Measurements from ENCODE around the gene GALK1. TPM values are rescaled to one million over a fixed set of nuclear protein-coding genes. Genes with fewer than 3 reads are reported as not detected.
"Not testable (repeated sequence)": the region's sequence is repeated elsewhere in the genome, so short reads cannot be mapped to it uniquely, and the experiment has no call there.

Gene GALK1
- total RNA-seq, 1 donor from 2014 or later = 20.2 TPM

DNA sequence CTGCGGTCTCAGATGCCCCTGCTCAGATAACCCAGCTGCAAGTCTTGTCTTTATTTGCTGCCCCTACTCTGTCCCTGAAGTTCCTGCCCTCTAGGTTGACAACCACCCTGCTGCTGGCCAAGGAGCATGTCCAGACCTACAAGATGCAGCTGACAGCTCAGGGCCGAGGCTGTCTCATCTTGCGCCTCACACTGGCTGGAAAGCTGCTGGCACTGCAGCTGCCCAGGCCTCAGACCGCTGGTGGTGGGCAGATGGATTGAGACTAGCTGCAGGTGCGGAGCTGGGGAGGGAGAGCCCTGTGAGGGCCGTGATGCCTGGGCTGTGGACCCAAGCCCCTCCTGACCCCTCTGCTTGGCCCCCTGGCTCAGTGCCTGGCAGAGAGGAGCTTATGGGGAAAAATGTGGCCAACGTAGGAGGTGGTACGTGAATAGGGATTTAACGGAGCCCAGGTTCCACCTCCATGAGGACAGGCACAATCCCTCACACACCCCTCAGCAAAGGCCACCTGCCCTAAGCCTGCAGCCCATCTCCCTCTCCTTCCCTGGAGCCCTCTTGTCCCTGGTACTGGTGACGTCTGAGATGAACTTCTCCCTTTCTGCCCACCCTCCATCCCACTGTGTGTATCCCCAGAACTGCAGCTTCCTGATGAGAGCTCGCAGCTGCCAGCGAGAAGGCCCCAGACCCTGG, 8.3 kb upstream of the GALK1 start:
- ATAC-seq (no peak), DNase-seq (no peak)
- intact Hi-C loops (cut with micrococcal nuclease) = no loop called here

GRCh38 chr17:75771334-75772281, 6.6 kb upstream of the GALK1 start:
- ATAC-seq (no peak), DNase-seq (no peak)
- intact Hi-C loops (cut with micrococcal nuclease) = no loop called here

DNA sequence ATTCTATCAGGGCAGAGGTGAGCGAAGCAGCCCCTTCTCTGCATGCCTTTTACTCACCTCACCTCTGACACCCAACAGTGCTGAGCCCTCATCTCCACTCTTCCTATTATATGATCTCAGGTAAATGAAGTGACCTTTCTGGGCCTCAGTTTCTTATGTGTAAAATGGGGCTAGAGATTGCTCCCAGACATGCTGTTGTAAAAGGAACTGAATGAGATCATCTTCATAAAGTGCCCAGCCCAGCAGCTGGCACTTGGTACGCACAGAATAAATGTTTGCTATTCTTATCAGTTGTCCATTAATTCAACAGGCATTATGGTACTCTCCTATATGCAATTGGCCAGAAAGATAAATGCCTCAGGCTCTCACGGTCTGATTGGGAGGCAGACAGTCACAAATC, 4.5 kb upstream of the GALK1 start:
- ATAC-seq (no peak), DNase-seq (no peak)
- intact Hi-C loops (cut with micrococcal nuclease) = no loop called here

GRCh38 chr17:75767881-75768280, 2.9 kb upstream of the GALK1 start:
- no peak for ATAC-seq
- intact Hi-C loops (cut with micrococcal nuclease) = no loop called here
- no peak for DNase-seq

DNA sequence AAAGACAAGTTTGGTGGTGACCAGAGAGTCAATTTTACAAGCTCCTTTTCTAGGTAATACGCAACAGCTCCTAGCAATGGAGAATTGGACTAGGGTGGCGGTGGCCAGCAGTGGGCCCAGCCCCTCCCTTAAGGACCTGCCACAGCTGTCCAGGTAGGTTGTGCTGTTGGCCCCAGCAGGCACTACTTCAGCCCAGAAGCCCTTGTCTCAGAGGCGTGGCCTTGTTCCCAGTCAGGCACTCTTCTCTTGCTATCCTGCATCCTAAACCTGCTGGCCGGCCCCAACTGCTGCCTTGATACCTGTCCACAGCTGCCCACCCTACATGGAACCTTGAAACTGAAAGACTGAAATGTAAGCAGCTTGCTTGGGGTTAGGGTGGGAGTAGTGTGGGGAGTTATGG, 989 bp upstream of the GALK1 start:
- intact Hi-C loops (cut with micrococcal nuclease) = no loop called here
- DNase-seq = peak; percentile 23

GRCh38 chr17:75764417-75764710, 628 bp downstream of the GALK1 start:
- ATAC-seq (no peak), DNase-seq (no peak)
- intact Hi-C loops (cut with micrococcal nuclease) = no loop called here

More for the DNA sequence above, 989 bp upstream of the GALK1 start:
- no peak for ATAC-seq

DNA sequence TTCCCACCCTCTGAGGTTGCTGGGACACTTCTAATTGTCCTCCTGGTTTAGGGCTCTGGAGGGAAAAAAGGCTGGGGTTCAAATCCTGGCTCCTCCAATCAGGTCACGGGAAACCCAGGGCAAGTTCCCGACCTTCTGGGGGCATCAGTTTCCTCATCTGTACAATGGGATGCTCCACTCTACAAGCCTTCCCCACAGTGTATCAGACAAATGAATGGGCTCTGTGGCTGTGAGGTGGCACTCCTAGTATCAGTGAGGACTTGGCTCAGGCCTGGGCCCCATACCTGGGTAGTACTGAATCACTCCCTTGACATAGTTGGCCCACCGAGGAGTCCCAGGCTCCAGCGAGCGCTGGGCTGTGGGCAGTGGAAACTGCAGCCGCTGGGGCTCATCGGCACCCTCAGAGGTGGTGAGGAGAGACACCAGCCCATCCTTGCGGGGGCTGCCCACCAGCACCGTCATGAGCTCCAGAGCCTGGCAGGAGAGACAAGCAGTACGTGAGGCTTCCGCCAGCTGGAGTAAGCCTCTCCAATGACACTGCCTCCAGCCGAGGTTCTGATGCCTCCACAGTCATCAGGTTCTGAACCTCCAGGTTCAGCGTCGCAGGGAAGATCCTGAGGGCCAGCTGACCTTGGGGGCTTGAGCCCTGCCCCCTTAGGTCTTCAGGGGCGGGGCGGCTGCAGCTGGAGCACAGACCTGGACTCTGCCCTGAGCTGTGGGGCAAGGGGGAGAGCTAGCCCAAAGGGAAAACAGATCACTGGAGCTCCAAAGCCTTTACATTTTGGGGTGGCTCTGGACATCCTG, 1.2 kb downstream of the GALK1 start:
- no peak for ATAC-seq

GRCh38 chr17:75763269-75763607, 1.8 kb downstream of the GALK1 start:
- DNase-seq (peak; percentile 15), ATAC-seq (no peak)
- intact Hi-C loops (cut with micrococcal nuclease) = no loop called here

More for the DNA sequence above, 1.2 kb downstream of the GALK1 start:
- intact Hi-C loops (cut with micrococcal nuclease) = no loop called here
- peak; percentile 25 for DNase-seq

GRCh38 chr17:75762513-75763268, 2.3 kb downstream of the GALK1 start:
- intact Hi-C loops (cut with micrococcal nuclease) = no loop called here
- DNase-seq (peak; percentile 18), ATAC-seq (no peak)

DNA sequence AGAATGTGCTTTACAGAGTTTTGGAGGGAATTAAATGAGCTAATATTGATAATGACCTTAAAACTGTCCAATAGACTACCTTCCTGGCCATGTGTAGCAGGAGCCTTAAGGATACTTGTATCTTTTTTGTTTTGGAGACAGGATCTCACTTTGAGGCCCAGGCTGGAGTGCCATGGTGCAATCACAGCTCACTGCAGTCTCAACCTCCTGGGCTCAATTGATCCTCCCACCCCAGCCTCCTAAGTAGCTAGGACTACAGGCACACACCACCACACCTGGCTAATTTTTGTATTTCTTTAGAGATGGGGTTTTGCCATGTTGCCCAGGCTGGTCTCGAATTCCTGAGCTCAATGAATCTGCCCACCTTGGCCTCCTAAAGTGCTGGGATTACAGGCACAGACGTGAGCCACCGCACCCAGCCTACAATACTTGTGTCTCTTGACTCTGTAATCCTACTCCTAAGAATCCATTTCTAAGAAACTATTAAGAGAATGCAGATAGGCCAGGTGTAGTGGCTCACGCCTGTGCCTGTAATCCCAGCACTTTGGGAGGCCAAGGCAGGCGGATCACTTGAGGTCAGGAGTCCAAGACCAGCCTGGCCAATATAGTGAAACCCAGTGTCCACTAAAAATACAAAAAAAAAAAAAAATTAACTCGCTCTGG, 4.9 kb downstream of the GALK1 start:
- peak; percentile 7 for DNase-seq
- not testable (repeated sequence) for ATAC-seq

DNA sequence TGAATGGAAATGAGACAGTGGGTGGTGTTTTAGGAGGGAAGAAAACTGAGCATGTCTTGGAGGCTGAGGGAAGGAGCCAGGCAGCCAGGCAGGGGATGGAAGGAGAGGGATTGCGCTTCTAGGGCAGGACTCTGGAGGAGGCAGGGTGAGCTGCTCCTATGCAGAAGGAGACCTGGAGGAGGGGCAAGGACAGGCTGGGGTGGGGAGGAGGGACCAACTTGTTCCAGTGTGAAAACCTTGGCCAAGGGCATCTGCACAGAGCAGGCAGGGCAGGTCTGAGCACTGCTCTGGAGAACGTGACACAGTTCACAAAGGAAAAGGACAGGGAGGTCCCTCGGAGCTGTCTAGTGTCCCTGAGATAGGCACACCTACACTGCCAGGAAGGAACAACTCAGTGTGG, 5.5 kb downstream of the GALK1 start:
- DNase-seq = peak; percentile 39

More for the DNA sequence above, 4.9 kb downstream of the GALK1 start:
- intact Hi-C loops (cut with micrococcal nuclease) = not testable (repeated sequence)

DNA sequence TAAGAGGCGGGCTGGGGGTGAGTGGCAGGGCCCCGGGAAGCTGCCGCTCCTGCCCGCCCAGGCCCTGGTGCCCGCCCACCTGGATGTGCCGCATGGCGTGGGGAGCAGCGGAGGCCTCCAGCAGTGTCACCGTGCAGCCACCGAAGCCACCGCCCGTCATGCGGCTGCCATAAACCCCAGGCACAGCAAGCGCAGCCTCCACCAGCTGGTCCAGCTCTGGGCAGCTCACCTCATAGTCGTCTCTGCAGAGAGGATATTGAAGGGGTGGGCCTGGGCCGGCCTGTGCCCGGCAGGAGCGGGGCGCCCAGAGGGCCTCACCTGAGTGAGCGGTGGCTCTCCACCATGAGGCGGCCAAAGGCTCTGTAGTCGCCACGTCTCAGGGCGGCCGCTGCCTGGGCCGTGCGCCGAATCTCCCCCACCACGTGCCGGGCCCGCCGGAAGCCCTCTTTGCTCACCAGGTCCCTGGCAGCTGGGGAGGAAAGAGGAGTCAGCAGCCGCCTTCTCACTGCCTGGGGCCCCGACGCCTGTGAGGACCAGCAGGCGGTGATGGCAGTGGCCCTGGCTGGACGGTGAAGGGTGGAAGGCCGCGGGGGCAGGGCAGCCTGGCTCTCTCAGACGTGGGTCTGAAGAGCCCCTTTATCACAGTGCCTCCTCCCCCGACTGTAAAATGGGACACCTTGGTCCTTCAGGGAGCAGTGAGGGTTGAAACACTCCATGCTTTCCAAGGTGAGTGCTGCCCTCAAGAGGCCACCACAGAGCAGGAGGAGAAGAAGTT, 6.7 kb downstream of the GALK1 start:
- DNase-seq (peak; percentile 28), ATAC-seq (no peak)
- intact Hi-C loops (cut with micrococcal nuclease) = no loop called here

More for the DNA sequence above, 5.5 kb downstream of the GALK1 start:
- intact Hi-C loops (cut with micrococcal nuclease) = no loop called here
- ATAC-seq = peak; percentile 68

GRCh38 chr17:75757086-75757681, 7.8 kb downstream of the GALK1 start:
- no peak for ATAC-seq
- peak; percentile 29 for DNase-seq
- intact Hi-C loops (cut with micrococcal nuclease) = no loop called here

- ATAC-seq = no peak
- intact Hi-C loops (cut with micrococcal nuclease) = no loop called here
- peak; percentile 34 for DNase-seq
These were observed 8.4 kb downstream of the GALK1 start for GRCh38 chr17:75756451-75757085.

DNA sequence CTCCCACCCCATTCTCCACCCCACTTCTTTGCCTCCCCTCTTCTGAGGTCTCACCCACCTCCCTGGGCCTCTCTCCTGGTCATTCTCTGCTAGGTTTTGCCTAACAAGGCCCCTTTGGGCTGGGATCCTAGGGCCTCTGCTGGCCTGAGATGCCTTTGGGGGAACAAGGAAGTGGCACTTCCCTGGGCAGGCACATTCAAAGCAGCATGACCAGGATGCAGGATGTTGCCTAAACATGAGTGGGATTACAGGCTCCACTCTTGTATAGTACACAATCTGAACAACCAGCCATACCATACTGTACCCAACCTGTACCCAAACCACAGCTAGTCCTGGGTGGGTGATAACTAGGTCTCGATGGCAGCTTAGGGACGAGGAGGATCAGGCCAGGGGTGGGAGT, 9.0 kb downstream of the GALK1 start:
- DNase-seq = no peak
- ATAC-seq = no peak
- intact Hi-C loops (cut with micrococcal nuclease) = no loop called here

- intact Hi-C loops (cut with micrococcal nuclease) = no loop called here
- DNase-seq (peak; percentile 37), ATAC-seq (no peak)
These were observed 9.6 kb downstream of the GALK1 start for GRCh38 chr17:75755205-75755901.
